ENCODE results near the gene CDK6.

GRCh38 chr7:92629779-92630178 is 206.6 kb downstream of the CDK6 start:
- TF ChIP-seq CTCF (IDR thresholded peaks at IDR 0.05), result no peak
- no peak for TF ChIP-seq POLR2A (IDR thresholded peaks at IDR 0.05)

All from lower leg skin (tissue), 3 donors.